Right atrium auricular region (tissue), 2 donors: Measurements from ENCODE around the gene IL5RA. TPM values are rescaled to one million over a fixed set of nuclear protein-coding genes. Genes with fewer than 3 reads are reported as not detected.

ENCODE experiments used
- DNase-seq: peaks from one replicate; pipeline ENCODE4 v3.0.0-alpha.2; 2019; ENCODE audit warnings: low spot score
- H3K27ac ChIP-seq, 2 donors: fragments of 200-600 bp; sonication (generic); 1 replicate in 1 of 2; 2 replicates in 1 of 2; pipeline ENCODE4 v1.5.1; 2016 to 2019
- H3K27me3 ChIP-seq, 2 donors: fragments of 200-600 bp; sonication (generic); one replicate each; pipeline versions ENCODE4 v1.5.1 to v1.6.0; 2017 to 2019
- H3K36me3 ChIP-seq: fragments of 200-600 bp; sonication (generic); one replicate; pipeline ENCODE4 v1.5.1; 2016
- H3K4me1 ChIP-seq, 2 donors: fragments of 200-600 bp; sonication (generic); one replicate each; pipeline versions ENCODE4 v1.5.1 to v1.6.0; 2017 to 2019
- H3K4me3 ChIP-seq, 2 donors: fragments of 200-600 bp; sonication (generic); 1 replicate in 1 of 2; 2 replicates in 1 of 2; pipeline ENCODE4 v1.5.1; 2017 to 2019; ENCODE audit warnings: mild to moderate bottlenecking in 1 of 2, moderate library complexity in 1 of 2
- H3K9me3 ChIP-seq, 2 donors: fragments of 200-600 bp; sonication (generic); one replicate each; pipeline ENCODE4 v1.5.1; 2019
- total RNA-seq, 2 donors: library from RNA; depleted of rRNA; stranded (reverse); fragments of >200 nt; gene quantifications; one replicate each; pipeline ENCODE4 v1.1.0, GENCODE V29; 2016
- TF ChIP-seq, protein P1 (sequence below), 2 donors: fragments of 200-600 bp; sonication (generic); IDR thresholded peaks; one replicate each; pipeline ENCODE4 v1.5.1; 2019; ENCODE audit warnings: antibody characterized with exemption in 2 of 2

Gene IL5RA
- total RNA-seq, 2 donors from 2014 or later = 0.51 to 2.6 TPM

- H3K27me3 ChIP-seq = no peaks in the 10 kb centered on the region
- H3K36me3 ChIP-seq = no peaks in the 10 kb centered on the region
- no peak overlapping the region for H3K27ac ChIP-seq
- no peak for DNase-seq
- H3K4me3 ChIP-seq = no peak overlapping the region
- TF ChIP-seq, protein P1, sequence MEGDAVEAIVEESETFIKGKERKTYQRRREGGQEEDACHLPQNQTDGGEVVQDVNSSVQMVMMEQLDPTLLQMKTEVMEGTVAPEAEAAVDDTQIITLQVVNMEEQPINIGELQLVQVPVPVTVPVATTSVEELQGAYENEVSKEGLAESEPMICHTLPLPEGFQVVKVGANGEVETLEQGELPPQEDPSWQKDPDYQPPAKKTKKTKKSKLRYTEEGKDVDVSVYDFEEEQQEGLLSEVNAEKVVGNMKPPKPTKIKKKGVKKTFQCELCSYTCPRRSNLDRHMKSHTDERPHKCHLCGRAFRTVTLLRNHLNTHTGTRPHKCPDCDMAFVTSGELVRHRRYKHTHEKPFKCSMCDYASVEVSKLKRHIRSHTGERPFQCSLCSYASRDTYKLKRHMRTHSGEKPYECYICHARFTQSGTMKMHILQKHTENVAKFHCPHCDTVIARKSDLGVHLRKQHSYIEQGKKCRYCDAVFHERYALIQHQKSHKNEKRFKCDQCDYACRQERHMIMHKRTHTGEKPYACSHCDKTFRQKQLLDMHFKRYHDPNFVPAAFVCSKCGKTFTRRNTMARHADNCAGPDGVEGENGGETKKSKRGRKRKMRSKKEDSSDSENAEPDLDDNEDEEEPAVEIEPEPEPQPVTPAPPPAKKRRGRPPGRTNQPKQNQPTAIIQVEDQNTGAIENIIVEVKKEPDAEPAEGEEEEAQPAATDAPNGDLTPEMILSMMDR (IDR thresholded peaks at IDR 0.05) = no peak
- H3K4me1 ChIP-seq = no peaks in the 10 kb centered on the region
- no peaks in the 10 kb centered on the region for H3K9me3 ChIP-seq
These were observed 50.5 kb downstream of the IL5RA start for GRCh38 chr3:3059645-3060044.

DNA sequence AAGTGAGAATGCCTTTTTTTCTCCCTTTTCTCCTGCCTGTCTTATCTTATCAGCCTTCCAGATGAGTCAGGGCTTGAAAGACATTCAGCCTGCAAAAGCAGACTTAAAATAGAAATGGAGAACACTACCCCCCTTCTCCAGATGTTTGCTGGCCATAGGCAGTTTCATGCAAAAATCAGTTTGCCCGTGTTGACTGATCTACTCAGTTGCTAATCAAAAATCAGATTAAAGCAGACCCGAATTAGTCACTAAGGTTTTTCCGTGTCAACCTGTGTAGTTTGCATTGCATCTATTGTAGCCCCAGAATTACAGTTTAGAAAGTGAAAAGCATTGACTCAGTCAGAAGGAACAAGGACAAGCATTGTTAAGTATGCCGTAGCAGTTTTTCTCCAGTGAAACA, 56.2 kb downstream of the IL5RA start:
- Histone ChIP-seq H3K36me3 (no peaks in the 10 kb centered on the region), H3K4me1 (peaks cover 0 to 7% of the 10 kb centered on the region in 2 donors), H3K27me3 (no peaks in the 10 kb centered on the region), H3K9me3 (no peaks in the 10 kb centered on the region), H3K27ac (no peak overlapping the region), H3K4me3 (peak overlapping the region in 1 of 2 donors; percentile 1)
- DNase-seq = no peak
- TF ChIP-seq, protein P1 (IDR thresholded peaks at IDR 0.05) = no peak

GRCh38 chr3:3038201-3038991, 71.8 kb downstream of the IL5RA start:
- H3K4me3 ChIP-seq = no peak overlapping the region
- no peak for DNase-seq
- H3K36me3 ChIP-seq = no peaks in the 10 kb centered on the region
- no peak overlapping the region for H3K27ac ChIP-seq
- no peaks in the 10 kb centered on the region for H3K9me3 ChIP-seq
- TF ChIP-seq, protein P1 (IDR thresholded peaks at IDR 0.05) = no peak
- H3K4me1 ChIP-seq = no peaks in the 10 kb centered on the region
- no peaks in the 10 kb centered on the region for H3K27me3 ChIP-seq

DNA sequence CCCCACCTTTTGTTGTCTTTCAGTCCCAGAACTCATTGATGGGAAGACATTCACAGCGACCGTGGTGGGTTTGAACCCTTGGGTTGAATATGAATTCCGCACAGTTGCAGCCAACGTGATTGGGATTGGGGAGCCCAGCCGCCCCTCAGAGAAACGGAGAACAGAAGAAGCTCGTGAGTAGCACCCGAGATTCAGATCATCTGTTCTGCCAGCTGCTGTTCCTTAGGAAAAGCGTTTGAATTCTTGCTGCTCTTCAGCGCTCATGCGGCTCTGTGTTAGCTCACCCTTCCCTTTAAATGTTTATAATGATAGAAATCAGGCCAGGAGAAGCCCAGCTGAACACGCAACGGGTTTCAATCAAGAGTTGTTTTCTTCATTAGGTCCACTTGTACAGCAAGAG, 73.0 kb downstream of the IL5RA start:
- TF ChIP-seq, protein P1 (IDR thresholded peaks at IDR 0.05) = no peak
- Histone ChIP-seq H3K4me3 (no peak overlapping the region), H3K36me3 (no peaks in the 10 kb centered on the region)

GRCh38 chr3:3031326-3031725, 78.8 kb downstream of the IL5RA start:
- H3K4me3 ChIP-seq = no peak overlapping the region
- H3K4me1 ChIP-seq = no peaks in the 10 kb centered on the region
- H3K9me3 ChIP-seq = no peaks in the 10 kb centered on the region
- TF ChIP-seq, protein P1 (IDR thresholded peaks at IDR 0.05) = no peak
- no peaks in the 10 kb centered on the region for H3K36me3 ChIP-seq
- H3K27ac ChIP-seq = no peak overlapping the region
- no peaks in the 10 kb centered on the region for H3K27me3 ChIP-seq
- DNase-seq = no peak

More for the DNA sequence above, 73.0 kb downstream of the IL5RA start:
- Histone ChIP-seq H3K9me3 (no peaks in the 10 kb centered on the region), H3K4me1 (no peaks in the 10 kb centered on the region), H3K27me3 (no peaks in the 10 kb centered on the region), H3K27ac (no peak overlapping the region)
- no peak for DNase-seq
